Activated naive CD4-positive, alpha-beta T cell treated with Interleukin-2 at 50 U/mL for 16 hours (primary cell): ENCODE data around the gene FSD1.
A peak's percentile ranks its signal among the peaks of the same experiment; 100 is the strongest.

Experiments
- DNase-seq: peaks from one replicate; pipeline ENCODE4 v3.0.0-alpha.2; 2020

FSD1 gene

DNA sequence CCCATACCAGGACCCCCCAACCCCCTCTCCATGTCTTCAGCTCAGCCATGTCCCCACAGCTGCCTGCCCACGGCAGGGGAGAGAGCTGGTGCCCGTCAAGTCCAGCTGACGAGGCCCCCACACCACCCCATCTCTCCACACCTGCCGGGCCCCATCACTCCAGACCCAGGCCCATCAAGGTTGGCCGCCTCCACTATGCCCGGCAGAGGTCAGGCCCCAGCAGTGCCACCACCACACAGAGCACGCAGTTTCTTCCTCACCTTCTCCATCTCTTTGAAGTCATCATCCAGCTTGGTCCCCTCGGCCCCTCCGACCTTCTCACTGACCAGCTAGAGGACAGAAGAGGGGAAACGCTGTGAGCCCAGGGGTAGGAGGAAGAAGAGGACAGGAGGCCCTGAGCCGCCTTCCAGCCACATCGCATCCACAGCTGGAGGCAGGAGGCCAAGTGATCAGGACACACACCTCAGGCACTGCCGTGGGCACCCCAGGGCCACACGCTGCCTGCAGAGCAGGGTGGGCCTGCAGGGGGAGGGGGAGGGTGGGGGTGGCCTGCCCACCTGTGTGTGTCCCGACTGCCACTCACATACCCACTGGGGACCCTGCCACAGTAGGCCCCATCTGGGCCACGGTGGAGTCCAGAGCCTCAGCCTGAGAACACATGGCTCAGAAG is 62.4 kb downstream of the FSD1 start:
- no peak for DNase-seq

DNA sequence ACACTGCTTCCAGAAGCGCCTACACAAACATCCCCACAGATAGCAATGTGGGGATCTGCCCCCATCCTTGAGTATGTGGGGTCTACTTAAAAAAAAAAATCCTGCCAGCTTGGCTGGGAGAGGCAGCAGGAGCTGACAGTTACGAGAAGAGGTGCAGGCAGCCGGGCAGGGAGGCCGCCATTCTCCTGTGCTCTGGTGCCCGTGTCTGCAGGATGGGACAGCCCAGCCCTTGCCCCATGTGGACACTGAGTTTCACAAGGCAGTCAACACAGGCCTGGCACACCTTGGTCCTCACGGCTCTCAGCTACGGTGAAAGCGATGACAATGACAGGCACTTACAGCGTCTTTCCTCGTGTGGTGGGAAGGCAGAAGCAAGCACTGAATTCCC is 62.9 kb downstream of the FSD1 start:
- DNase-seq: no peak

DNA sequence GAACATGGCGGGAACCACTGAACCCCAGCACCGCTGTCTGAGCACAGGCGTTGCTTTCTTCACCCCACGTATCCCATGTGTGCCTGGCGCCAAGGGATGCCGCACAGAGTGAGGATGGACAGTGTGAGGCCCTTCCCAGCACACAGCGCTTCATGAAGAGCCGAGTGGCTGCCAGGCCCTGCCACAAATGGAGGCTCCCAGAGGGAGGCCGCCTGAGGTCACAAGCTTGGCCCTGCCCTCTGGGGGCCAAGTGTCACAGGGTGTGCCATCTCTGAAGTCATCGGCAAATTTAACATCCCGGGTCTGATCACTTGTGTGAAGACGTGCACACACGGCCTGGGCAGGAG is 63.4 kb downstream of the FSD1 start:
- no peak for DNase-seq

DNA sequence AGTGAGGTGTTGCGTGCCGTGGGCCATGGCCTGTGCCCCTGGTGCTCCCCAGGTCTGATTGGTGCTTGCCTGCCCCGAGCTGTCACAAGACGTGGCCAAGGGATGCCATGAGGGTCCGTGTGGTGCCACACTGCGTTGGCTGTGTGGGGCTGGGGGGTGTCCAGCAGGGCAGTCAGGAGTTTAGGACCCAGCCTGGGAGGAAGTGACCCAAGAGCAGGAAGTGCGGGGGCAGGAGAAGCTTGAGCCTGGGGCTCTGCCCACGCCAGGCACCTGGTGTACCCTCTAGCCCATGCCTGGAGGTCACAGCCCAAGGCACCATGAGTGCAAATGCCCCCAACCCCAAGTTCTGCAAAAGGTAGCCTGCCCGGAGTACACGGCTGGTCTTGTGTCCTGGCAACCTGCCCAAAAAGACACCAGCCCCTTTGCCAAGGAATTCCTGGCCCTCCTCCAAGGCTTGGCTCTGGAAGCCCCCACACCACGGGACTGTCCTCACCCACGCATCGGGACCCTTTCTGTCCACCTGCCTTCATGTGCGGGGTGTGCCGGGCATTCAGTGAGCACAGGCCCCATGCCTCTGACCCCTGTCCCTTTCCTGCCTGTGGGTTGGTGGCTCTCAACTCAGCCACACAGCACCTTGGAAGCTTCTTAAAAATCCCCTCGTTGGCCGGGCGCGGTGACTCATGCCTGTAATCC is 63.9 kb downstream of the FSD1 start:
- no peak for DNase-seq

DNA sequence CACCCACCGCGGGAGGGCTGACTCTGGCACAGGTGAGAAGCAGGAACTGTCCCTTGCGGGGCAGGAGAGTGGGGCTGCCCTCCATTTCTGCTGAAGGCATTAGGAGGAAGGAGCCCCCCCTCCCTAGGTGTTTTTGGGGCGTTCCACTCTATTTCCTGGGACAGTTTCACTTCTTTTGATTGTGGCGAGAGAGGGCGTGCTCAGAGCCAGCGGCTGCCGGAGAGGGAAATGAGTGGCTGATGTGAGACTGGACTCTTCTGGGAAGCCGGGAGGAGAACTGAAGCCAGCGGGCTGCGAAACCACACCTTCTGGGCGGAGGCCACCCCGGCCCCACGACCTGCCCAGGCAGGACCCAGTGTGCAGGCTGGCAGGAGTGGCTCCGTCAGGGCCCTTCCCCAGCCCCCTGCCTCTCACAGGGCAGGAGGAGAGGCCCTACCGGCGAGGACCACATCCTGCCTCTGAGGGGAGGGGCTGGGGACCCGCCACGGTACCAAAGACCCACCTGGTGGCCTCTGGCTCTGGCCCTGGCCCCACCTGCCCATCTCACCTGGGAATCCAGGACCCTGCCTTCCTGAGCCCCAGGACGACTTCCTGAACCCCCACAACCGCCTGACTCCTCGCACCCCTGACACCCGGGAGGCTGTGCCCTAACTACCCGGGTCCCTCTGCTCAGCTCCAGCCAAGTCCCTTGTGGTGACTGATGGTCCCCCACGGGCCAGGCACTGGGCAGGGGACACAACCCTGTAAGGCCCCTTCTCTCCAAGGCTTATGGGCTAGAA is 64.9 kb downstream of the FSD1 start:
- DNase-seq: peak; percentile 70

DNA sequence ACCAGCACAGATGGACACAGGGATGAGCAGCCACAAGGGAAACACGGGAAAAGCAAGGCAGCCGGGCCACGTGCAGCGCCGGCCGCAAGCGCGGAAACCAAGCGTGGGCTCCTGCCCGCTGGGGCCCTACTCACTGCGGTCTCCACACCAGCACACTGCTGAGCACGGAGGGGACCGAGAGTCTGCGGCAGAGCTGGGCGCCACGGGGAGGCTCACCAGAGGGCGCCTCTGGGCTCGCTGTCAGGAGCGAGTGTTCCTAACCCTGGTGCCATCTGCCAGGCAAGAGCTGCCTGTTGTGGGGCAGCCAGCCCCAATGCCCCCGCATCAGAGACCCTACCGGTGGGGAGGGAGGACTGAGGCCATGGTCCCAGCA is 65.5 kb downstream of the FSD1 start:
- DNase-seq: peak; percentile 84

DNA sequence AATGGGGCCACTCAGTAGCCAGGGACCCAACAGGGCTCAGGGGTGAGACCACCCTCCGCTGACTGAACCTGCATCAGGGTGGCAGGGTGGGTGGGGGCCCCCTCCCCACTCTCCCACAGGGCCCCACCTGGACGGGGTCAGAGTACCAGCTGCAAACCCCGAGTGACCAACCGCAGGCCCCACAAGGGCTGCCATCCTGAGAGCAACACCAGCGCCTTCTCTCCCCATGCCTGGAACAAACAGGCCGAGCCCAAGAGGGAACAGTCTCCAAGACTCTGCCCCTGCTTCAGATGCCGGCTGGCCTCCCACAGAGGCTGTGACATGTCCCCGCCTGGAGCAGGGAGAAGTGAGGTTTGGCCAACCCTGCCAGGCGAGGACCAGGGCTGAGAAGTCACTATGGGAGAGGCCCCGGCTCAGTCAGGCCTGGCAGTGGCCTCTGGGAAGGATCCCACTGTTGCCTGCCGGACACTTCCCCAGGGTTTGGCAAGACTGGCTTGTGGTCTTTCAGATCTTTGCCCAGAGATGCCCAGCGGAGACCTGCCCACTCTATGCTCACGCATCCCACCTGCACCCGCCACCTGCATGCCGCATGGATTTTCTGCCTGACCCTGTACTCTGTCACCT is 66.1 kb downstream of the FSD1 start:
- no peak for DNase-seq

DNA sequence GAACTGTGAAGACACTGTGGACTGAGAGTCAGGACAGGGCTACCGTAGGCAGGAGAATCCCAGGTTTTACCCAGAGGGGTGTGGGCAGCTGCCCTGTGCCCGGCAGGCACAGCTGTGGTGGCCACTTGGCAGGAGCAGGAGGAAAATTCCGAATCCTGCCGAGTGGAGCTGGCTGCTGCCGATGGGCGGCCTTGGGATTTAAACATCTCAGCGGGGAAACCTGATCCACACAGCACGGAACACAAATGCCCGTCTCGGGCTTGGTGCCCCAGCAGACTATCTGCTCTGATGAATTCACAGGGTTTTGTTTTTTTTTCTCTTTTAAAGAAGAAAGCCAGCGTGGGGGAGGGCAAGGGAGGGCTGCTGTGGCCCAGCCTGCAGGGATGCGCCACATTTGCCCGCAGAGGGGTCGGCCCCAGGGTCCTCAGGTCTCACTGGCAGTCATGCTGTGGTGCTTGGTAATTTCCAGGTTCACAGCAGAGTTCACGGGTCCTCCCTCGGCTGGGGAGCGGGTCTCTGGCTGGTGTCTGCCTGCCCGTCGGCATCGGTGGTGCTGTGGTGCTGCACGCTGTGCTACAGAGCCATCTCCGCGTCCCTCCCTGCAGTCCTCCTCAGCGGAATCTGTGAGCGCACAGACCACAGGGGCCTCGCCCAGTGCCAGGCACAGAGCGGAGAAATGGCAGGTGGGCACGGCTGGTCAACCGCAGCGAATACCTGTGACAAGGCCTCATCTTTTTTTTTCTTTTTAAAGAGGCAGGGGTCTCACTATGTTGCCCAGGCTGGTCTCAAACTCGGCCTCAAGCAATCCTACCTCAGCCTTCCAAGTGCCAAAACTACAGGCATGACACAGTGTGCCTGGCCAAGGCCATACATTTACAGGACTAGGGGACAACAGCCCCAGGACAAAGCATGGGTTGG is 67.1 kb downstream of the FSD1 start:
- no peak for DNase-seq

DNA sequence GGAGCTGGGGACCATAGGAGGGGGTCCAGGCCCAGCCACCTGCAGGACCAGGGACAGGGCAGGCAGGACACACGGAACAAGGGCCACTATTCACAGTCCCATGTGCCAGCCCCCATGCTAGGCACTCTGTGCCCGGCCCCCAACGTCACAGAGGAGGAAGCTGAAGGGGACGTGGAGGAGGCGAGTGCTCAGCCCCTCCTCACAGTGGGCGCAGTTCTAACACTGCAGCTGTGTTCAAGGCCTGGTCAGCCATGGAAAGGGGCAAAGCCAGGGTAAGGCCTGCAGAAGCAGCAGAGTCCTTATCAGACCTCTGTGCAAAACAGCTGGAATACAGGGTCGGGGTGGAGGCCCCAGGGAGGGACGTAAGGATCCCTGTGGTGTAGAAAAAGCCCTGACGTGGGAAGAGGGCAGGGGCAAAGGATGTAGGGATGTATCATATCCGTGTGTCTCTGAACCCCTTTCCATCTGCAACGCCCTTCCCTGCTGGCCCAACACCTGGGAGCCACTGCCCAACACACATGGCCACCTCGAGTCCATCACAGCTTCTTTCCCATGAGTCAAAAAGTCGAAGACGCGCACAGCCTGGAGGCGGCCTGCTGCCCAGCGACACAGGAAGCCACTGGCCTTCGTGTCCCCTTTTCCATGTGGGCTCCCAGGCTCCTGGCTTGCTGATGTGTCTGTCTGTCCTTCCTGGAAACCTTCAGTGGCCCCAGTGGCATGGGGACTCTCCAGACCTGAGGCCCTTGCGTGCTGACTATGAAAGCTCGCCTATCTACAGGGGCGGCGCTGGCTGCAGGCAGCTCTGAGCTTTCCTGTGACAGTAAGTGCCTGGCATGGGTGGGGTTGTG is 68.0 kb downstream of the FSD1 start:
- no peak for DNase-seq

DNA sequence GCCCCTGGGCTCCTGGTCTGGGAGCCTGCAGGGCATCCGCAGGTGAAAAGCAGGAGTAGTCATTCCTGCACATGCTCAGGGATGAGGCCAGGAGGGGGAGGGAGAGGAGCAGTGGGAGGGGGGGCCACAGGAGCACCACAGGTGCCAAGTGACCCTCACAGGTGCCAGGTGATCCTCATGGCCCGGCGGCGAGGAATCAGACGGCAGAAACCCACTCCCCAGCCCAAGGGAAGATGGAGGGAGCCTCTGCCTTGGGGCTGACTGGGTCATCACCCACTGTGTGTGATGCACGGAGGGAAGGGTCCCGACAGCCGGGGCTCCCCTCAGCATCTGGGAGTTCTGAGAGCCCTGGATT is 68.6 kb downstream of the FSD1 start:
- no peak for DNase-seq
